Measurements from ENCODE around the gene TMEM42.

DNA sequence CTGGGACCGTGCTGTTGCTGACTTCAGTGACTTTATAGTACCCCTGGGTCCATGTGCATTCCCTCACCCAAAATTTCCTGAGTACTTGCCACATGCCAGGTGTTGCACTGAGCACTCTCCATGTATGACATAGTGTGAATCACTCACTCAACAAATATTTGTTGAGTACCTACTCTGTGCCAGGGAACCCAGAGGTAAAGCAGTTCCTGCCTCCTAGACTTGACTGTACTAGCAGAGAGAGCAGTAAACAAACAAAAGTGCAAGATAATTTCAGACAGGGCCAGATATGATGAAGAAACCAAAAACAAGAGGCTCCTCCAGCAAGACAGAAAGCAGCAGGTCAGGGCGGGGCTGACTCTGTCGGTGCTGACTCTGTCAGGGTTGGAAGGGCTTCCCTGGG is 24.8 kb downstream of the TMEM42 start:
- TF ChIP-seq HNRNPL (IDR thresholded peaks at IDR 0.05; ENCODE audit: low read depth, low read length) (no peak), GTF2A2 (tag; IDR thresholded peaks at IDR 0.05) (no peak), RBM14 (IDR thresholded peaks at IDR 0.05; ENCODE audit: borderline replicate concordance, insufficient read depth, low read depth, low read length) (no peak), MAFG (tag; conservative IDR thresholded peaks at IDR 0.05) (no peak), SUPT5H (IDR thresholded peaks at IDR 0.05) (no peak), ZNF347 (CRISPR knock-in tag; IDR thresholded peaks at IDR 0.05; ENCODE audit: low read depth) (no peak)
- TF ChIP-seq, protein P1, sequence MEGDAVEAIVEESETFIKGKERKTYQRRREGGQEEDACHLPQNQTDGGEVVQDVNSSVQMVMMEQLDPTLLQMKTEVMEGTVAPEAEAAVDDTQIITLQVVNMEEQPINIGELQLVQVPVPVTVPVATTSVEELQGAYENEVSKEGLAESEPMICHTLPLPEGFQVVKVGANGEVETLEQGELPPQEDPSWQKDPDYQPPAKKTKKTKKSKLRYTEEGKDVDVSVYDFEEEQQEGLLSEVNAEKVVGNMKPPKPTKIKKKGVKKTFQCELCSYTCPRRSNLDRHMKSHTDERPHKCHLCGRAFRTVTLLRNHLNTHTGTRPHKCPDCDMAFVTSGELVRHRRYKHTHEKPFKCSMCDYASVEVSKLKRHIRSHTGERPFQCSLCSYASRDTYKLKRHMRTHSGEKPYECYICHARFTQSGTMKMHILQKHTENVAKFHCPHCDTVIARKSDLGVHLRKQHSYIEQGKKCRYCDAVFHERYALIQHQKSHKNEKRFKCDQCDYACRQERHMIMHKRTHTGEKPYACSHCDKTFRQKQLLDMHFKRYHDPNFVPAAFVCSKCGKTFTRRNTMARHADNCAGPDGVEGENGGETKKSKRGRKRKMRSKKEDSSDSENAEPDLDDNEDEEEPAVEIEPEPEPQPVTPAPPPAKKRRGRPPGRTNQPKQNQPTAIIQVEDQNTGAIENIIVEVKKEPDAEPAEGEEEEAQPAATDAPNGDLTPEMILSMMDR (IDR thresholded peaks at IDR 0.05 in 2 of 3, conservative IDR thresholded peaks at IDR 0.05 in 1 of 3; ENCODE audit: insufficient read depth in 2 of 3, low read depth in 1 of 3, low read length in 3 of 3) = no peak
- TF ChIP-seq, protein P2, sequence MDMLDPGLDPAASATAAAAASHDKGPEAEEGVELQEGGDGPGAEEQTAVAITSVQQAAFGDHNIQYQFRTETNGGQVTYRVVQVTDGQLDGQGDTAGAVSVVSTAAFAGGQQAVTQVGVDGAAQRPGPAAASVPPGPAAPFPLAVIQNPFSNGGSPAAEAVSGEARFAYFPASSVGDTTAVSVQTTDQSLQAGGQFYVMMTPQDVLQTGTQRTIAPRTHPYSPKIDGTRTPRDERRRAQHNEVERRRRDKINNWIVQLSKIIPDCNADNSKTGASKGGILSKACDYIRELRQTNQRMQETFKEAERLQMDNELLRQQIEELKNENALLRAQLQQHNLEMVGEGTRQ (CRISPR knock-in tag; IDR thresholded peaks at IDR 0.05) = no peak
